HG03039 (cell line): ENCODE data around the gene GPBP1L1.
"Not testable (repeated sequence)": the region's sequence is repeated elsewhere in the genome, so short reads cannot be mapped to it uniquely, and the experiment has no call there.

ENCODE experiments used
- ATAC-seq: cut with Tn5 transposase; IDR thresholded peaks from one replicate; pipeline ENCODE4 v1.9.1; 2021; ENCODE audit warnings: mild to moderate bottlenecking, moderate library complexity; ENCODE audit not compliant: unreplicated experiment

The GPBP1L1 gene, protein sequence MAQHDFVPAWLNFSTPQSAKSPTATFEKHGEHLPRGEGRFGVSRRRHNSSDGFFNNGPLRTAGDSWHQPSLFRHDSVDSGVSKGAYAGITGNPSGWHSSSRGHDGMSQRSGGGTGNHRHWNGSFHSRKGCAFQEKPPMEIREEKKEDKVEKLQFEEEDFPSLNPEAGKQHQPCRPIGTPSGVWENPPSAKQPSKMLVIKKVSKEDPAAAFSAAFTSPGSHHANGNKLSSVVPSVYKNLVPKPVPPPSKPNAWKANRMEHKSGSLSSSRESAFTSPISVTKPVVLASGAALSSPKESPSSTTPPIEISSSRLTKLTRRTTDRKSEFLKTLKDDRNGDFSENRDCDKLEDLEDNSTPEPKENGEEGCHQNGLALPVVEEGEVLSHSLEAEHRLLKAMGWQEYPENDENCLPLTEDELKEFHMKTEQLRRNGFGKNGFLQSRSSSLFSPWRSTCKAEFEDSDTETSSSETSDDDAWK

DNA sequence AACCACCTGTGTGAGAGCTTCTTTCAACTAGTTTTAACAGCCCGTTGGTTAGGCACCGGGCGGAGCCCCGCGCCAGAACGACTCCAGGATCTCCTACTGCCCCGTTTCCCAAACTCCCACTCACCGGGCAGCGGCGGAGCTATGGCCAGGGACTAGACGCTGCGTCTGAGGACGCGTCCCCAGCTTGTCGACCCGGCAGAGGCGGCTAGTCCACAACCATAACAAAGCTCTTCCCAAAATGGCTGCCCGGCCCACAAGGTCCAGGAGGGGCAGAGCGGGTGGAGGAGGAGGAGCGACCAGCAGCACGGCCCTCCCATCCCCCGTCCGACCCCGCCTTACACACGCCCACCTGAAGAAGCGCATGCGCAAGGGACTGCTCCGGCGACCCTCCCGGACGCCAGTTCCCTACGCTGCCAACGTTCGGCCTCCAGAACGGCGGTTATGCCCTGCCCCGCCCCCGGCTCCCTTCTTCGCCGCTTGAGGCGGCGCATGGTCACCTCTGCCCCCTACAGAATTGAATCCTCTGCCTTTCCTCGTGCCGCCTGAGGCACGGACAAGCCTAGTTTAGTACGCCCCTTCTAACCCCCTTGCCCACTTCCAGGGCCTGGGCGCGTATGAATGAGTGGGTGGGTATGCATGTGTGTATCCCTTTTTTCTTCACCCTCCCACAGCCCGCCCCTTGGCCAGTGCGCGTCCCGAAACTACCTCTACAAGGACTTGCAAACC lies at the start of gene GPBP1L1:
GPBP1L1 (minus strand) TSS at position 246 of the 726 bp plus-strand sequence. CDS start 27,446 bp downstream, outside the sequence.
- peak; percentile 59 for ATAC-seq

DNA sequence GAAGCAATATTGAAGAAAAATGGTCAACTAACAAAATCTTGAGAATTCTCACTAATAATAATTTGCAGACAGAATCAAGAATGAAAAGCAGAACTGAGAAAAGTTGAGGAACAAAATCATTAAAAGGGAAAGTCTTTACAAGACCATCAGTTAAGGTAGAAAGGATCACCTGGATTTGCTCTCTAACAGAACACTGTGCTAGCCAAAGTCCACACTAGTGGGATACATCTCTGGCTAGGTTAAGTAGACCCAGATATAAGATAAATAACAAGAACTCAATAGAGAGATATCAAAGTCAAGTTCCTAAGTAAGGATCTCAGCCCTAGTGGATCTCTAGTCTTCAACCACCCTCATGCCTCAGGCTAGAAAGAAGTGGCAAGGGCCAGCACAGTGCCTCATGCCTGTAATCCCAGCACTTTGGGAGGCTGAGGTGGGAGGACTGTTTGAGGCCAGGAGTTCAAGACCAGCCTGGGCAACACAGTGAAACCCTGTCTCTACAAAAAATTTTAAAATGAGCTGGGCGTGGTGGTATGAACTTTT lies 44.5 kb upstream of the GPBP1L1 start:
- no peak for ATAC-seq

DNA sequence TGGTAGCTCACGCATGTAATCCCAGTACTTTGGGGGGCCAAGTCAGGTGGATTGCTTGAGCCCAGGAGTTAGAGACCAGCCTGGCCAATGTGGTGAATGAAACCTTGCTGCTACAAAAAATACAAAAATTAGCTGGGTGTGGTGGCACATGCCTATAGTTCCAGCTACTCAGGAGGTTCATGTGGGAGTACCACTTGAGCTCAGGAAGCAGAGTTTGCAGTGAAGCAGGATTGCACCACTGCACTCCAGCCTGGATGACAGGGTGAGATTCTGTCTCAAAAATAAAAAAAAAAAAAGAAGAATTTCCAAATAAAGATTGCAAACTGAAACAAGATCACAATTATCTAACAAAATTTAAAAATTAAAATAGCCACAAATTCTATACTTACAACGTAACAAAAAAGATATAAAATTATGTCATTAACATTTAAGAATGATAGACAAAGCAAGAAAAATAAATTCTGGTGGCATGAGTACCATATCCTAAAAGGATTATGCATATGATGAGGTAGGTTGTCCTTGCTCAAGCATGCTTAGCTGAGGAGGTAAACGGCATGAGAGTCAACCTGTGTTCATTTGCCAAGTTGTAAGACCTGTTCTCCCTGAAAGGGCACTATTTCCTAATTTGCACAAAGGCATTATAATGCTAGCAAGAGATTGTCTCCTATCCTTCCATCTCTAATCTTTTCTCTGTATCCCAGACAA lies 43.9 kb upstream of the GPBP1L1 start:
- ATAC-seq: no peak

DNA sequence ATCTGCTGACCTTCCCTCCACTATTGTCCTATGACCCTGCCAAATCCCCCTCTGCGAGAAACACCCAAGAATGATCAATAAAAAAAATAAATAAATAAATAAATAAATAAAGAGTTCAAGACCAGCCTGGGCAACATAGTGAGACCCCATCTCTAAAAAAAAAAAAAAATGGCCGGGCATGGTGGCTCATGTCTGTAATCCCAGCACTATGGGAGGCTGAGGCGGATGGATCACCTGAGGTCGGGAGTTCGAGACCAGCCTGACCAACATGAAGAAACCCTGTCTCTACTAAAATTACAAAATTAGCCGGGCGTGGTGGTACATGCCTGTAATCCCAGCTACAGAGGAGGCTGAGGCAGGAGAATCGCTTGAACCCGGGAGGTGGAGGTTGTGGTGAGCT lies 39.7 kb upstream of the GPBP1L1 start:
- ATAC-seq: not testable (repeated sequence)

DNA sequence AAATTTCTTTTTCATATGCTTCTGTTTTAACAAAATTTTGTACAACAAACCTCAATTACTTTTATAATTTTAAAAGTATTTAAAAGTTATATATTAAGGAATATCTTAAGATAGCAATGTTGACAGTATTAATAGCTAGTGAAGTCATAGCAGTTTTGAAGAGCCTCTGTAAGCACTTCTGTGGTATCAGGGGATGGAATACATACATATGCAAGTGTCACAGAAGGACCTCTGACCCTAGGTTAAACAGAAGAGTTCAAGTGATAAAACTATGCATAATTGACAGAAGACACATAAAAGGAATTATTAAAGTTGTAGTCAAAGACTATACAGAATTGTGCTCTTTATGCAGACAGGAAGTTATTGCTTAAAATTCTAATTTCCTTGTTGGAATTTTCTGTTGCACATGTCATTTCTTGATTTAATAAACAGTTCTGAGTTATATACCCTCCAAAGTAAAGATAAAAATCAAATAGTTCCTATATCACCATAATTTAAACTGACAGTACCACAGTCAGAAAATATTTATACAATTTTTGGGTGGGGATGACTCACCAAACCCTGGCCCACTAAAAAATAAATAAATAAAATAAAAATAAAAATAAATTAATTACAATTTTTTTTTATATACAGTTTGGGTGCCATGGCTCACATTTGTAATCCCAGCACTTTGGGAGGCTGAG lies 37.1 kb upstream of the GPBP1L1 start:
- no peak for ATAC-seq

DNA sequence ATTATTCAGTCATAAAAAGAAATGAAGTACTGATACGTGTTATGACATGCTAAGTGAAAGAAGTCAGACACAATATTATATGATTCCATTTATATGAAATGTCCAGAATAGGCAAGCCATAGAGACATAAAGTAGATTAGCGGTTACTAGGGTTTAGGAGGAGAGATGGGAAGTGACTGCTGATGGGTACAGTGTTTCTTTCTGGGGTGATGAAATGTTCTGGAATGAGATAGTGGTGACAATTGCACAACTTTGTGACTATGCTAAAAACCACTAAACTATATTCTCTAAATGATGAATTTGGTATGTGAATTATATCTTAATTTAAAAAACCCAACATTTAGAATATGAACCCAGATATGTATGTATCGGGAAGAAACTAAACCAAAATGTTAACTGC lies 36.5 kb upstream of the GPBP1L1 start:
- no peak for ATAC-seq

DNA sequence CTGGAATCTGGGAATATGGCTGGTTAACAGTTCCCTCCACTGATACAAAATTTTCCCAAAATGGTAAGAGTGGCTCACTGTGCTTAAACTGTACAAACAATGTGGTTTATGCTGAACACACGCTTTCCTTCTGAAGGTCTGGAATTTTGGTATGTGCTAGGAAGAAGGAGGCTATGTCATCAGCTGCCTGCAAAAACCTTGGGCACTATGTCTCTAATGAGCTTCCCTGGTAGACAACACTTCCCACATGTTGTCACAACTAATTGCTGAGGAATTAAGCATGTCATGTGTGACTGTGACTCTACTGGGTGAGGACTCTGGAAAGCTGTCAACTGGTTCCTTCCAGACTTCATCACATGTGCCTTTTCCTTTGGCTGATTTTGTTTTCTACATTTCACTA lies 34.9 kb upstream of the GPBP1L1 start:
- ATAC-seq: no peak

DNA sequence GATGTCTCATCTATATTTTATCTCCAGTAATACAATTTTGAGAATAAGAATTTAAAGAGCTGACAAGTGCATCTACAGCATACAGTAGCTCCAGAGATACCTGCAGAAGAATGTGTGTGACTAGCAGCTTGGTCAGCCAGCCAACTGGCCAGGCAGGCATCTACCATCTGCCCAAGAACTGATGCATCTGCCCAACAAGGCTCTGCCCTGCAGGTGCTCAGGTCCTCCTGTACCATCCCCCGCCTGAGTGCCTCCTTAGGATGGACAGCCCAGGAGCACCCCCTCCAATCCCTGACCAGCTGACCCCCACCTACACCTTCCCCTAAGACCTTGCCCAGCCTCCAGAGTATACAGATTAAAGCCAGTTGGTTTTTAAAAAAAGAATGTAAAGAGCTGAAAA lies 32.0 kb upstream of the GPBP1L1 start:
- ATAC-seq: no peak

DNA sequence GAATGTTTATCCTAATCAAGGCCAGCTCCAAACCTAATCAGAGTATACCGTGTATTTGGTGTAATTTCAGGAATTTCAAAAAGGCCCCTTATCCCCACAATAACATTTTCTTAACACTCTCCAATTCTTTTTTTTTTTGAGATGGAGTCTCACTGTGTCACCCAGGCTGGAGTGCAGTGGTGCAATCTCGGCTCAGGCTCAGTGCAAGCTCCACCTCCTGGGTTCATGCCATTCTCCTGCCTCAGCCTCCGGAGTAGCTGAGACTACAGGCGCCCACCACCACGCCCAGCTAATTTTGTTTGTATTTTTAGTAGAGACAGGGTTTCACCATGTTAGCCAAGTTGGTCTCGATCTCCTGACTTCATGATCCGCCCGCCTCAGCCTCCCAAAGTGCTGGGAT lies 31.1 kb upstream of the GPBP1L1 start:
- ATAC-seq: not testable (repeated sequence)

DNA sequence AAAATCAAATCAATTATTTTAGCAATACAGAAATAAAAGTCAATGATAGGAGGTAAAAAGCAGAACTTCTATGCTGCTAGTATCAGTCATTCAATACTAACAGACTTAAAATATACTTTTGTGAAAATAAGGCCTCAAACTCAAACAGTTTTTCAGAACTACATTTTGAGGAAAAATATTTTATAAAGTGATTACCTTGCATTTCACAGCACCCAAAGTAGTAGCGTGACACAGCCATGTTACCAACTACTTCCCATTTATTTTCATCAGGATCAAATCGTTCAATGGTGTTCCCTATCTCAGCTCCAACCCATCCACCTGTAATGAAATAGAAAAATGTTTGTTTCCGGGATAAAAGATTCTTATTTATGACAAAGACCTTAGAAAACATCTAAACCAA lies 30.4 kb upstream of the GPBP1L1 start:
- ATAC-seq: no peak

DNA sequence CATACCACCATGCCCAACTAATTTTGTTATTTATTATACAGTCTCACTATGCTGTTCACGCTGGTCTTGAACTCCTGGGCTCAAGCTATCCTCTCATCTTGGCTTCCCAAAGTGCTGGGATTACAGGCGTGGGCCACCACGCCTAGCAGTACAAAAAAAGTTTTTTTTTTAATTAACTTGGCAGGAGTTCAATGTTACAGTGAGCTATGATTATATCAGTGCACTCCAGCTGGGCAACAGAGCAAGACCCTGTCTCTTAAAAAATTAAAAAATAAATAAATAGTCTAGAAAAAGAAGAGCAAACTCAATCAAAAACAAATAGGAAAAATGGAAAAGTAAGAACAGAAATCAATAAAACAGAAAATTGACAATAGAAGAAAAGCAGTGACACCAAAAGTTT lies 27.4 kb upstream of the GPBP1L1 start:
- no peak for ATAC-seq

DNA sequence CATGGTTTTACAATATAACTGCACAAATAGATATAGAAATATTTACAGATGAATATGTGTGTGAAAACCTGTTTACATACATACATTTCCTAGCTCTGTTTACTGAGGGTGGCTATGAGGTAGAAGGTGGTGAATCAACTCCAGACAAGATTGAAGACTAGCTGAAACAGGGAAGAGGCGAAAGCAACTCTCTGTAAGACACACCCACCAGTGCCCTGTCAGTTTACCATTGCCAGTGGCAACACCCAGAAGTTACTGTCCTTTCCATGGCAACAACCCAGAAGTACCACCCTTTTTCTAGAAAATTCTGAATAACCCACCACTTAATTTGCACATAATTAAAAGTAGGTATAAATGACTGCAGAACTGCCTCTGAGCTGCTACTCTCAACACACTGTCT lies 18.3 kb upstream of the GPBP1L1 start:
- ATAC-seq: no peak

DNA sequence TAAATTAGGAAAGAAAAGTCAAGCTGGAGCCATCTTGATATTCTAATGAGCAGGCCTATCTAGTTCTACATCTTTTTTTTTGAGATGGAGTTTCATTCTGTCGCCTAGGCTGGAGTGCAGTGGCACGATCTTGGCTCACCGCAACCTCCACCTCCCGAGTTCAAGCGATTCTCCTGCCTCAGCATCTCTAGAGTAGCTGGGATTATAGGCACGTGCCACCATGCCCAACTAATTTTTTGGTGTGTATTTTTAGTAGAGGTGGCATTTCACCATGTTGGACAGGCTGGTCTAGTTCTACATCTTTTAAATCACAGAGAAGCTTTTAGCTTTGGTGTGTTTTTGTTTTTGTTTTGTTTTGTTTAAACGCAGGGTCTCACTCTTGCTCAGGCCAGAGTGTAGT lies 8.5 kb upstream of the GPBP1L1 start:
- no peak for ATAC-seq

DNA sequence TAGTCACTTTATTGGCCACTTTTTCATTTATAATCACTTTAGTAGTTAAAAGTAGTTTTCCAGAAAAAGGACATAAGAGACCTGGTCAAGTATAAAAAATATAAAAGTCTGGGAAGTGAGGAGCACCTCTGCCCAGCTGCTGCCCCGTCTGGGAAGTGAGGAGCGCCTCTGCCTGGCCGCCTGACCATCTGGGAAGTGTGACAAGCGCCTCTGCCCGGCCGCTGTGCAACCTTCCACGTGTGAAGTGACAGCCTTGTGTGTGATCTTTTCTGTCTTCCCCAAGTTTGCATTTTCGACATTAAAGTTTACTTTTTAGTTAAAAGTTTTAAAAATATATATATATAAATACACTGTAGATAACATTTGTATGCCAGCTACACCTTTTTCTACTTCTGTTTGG lies 7.5 kb upstream of the GPBP1L1 start:
- ATAC-seq: not testable (repeated sequence)

DNA sequence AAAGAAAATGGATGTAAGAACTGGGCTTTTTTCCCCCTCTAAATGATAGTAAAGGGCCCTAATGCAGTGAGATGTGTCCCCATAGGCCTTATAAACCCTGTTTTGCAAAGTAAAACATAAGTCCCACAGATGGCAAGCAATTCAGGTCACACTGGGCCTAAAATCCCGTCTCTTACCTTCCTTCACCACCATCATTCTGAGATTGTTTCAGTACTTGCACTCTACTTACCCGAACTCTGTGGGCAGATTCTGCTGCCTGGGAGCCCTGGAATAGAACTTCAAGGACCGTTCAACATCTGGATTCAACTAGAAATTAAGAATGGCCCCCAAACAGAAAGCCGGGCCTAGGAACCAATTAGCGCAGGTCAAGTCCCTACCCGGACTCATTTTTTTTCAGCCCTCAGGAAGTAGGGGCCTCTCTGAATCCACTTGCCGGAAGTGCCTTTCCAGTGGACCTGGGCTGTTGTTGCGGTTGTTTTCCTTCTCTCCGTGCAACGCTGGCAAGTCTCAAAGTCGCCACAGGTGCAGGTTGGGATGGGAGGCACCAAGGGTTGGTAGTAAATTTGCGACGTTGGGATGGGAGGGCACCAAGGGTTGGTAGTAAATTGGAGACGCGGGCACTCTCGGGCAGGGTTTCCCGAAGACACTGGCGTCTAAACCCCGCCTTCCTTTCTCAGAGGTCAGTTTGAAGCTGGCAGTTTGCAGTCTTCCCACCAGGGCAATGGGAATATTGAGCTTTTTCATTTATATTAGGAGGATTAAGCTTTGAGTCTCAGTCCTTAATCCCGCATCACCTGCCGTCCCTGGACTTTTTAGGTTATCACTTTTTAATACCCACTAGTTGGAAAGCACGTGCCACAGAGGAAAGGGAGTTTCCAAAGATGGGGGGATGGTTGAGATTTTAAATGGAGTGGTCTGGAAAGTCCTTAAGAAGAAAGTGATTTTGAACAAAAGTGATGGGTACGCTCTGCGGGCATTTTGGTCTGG lies 1.7 kb upstream of the GPBP1L1 start, which contains the start of gene TMEM69:
TMEM69 (plus strand) TSS at position 428 of the 987 bp plus-strand sequence. CDS start 2,888 bp downstream, outside the sequence.
- ATAC-seq: no peak

DNA sequence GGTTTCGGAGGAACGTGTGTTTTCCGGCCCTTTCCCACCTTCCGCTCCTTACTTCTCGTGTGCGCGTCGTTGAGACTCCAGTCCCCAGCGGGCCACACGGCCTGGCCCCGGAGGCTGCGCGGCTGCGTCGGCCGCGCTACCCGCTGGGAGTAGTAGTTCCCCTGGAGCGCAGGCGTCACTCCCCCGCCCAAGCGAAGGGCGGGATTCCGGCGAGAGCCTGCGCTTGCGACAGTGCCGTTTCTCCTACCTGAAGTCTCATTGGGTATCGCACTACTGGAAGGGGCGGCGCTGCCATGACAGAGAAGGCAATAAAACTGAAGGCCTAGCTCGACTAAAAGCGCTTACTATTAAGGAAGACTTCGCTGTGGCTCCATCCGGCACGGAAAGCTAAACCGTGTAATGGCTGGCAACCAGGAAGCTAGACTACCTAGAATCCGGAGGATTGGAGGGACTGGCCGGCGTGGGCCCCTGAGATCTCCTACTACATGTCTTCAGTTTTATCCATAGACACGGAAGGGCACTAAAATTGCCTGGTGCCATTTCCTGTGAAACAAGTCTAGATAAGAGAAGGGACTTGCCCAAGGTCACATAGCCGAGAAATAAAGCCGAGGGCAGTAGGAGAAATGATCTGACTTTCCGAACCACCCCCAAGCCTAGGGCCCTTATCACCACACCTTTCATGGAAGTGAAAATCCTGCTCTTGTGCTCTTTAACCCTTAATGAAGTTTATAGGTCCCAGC lies 851 bp upstream of the GPBP1L1 start:
- peak; percentile 75 for ATAC-seq

DNA sequence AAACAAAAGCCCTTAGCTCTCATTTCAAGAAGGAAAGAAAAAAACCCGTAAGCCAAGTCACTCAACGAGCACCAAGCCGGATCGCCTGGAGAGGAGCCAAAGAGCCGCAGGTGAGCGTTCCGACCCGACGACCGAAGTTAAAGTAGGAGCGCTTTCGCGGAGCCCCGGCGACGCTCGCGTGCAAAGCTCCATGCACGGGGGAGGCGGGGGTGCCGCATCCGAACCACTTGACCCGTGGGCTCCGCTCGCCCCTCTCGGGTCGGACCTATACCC lies 382 bp downstream of the GPBP1L1 start:
- no peak for ATAC-seq

DNA sequence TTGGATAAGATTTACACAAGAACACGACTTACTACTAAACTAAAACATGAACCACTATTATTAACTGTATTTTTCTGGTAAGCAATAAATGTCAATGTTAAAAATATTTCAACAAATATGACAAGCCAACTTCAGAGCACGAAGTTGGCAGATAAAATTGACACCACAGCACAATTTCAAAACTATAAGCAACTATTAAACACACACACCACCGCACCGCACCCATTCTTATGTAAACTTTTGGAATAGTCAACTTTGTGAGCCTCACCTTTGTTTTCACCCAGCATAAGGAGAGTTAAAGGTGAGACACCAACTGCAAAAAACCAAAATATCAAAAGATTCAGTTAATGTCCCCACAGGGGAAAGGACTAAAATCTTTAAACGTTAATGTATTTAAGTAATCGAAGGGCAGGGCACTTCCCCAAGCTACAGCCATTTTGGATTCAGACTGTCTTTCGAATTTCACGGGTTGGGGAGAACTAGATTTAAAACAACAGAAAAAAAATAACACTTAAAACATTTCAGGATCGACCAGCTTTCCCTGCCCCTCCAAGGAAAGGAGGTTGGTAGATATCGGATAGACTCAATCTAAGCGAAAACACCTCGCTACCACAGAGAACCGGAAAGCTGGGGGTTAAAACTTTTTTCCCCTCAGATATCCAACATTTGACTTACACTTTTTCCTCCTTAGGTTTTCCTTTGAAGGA lies 872 bp downstream of the GPBP1L1 start:
- ATAC-seq: no peak
